GM23248 (cell line): ENCODE measurements around the gene RUNX1. TPM values are rescaled to one million over a fixed set of nuclear protein-coding genes. Genes with fewer than 3 reads are reported as not detected.

ENCODE experiments used
- DNase-seq: peaks from one replicate; pipeline ENCODE4 v3.0.0-alpha.2; 2015
- H2AFZ ChIP-seq: fragments of 200-600 bp; sonication (generic); 2 replicates; pipeline ENCODE4 v1.6.1; 2016; ENCODE audit warnings: antibody characterized with exemption
- H3F3A ChIP-seq: fragments of 200-600 bp; sonication (generic); 2 replicates; pipeline ENCODE4 v1.6.1; 2016; ENCODE audit warnings: mild to moderate bottlenecking, antibody characterized with exemption, mixed run types; ENCODE audit not compliant: insufficient read depth
- H3K27ac ChIP-seq: fragments of 200-600 bp; sonication (generic); 2 replicates; pipeline ENCODE4 v1.5.1; 2016; ENCODE audit warnings: mild to moderate bottlenecking
- H3K27me3 ChIP-seq: fragments of 200-600 bp; sonication (generic); replicated peaks from 2 replicates; pipeline ENCODE4 v1.6.1; 2016; ENCODE audit warnings: mild to moderate bottlenecking; ENCODE audit not compliant: insufficient read depth
- H3K36me3 ChIP-seq: fragments of 200-600 bp; sonication (generic); 2 replicates; pipeline ENCODE4 v1.6.1; 2016; ENCODE audit warnings: low read depth, mild to moderate bottlenecking
- H3K4me1 ChIP-seq: fragments of 200-600 bp; sonication (generic); 2 replicates; pipeline ENCODE4 v1.6.1; 2016; ENCODE audit warnings: mild to moderate bottlenecking; ENCODE audit not compliant: insufficient read depth
- H3K4me2 ChIP-seq: fragments of 200-600 bp; sonication (generic); one replicate; pipeline ENCODE4 v1.6.1; 2016; ENCODE audit warnings: mild to moderate bottlenecking; ENCODE audit not compliant: unreplicated experiment
- H3K4me3 ChIP-seq: fragments of 200-600 bp; sonication (generic); 2 replicates; pipeline ENCODE4 v1.5.1; 2016; ENCODE audit warnings: mild to moderate bottlenecking
- H3K79me2 ChIP-seq: fragments of 200-600 bp; sonication (generic); 2 replicates; pipeline ENCODE4 v1.6.1; 2016; ENCODE audit warnings: mild to moderate bottlenecking; ENCODE audit not compliant: insufficient read depth
- H3K9ac ChIP-seq: fragments of 200-600 bp; sonication (generic); 2 replicates; pipeline ENCODE4 v1.6.1; 2016; ENCODE audit warnings: mild to moderate bottlenecking
- H3K9me2 ChIP-seq: fragments of 200-600 bp; sonication (generic); 2 replicates; pipeline ENCODE4 v1.6.1; 2016; ENCODE audit warnings: mixed run types, mild to moderate bottlenecking, moderate library complexity; ENCODE audit not compliant: insufficient read depth
- H3K9me3 ChIP-seq: fragments of 200-600 bp; sonication (generic); one replicate; pipeline ENCODE4 v1.6.1; 2017; ENCODE audit warnings: low read depth
- H4K20me1 ChIP-seq: fragments of 200-600 bp; sonication (generic); 2 replicates; pipeline ENCODE4 v1.6.0; 2016; ENCODE audit not compliant: insufficient read depth
- EZH2 ChIP-seq: fragments of 200-600 bp; sonication (generic); IDR thresholded peaks from 2 replicates; pipeline ENCODE4 v1.6.1; 2018; ENCODE audit warnings: antibody characterized with exemption, mild to moderate bottlenecking; ENCODE audit not compliant: insufficient read depth, poor library complexity, severe bottlenecking
- EZH2phosphoT487 ChIP-seq: fragments of 200-600 bp; sonication (generic); IDR thresholded peaks from 2 replicates; pipeline ENCODE4 v1.6.1; 2018; ENCODE audit warnings: antibody characterized with exemption, moderate library complexity, mild to moderate bottlenecking, low read depth; ENCODE audit not compliant: insufficient read depth
- WGBS, 2 experiments: methylation state at CpG; one replicate each; pipeline ENCODE4 v1.1.6; 2015 to 2017; ENCODE audit warnings: low lambda C conversion rate in 2 of 2, low coverage in 1 of 2; ENCODE audit errors: missing lambda C conversion rate in 2 of 2; 5-methylcytosine and 5-hydroxymethylcytosine counted together
- in situ Hi-C: fragments of 300-500 bp; cut with MboI; formaldehyde crosslinking; loops from 2 replicates; pipeline ENCODE4 v1.15.0; 2020
- polyA plus RNA-seq: library from polyadenylated mRNA; unstranded; fragments of >200 nt; fragmentation: Nextera tagmentation; extraction: Ambion mirVana; gene quantifications from 2 replicates; pipeline ENCODE4 v1.2.1, GENCODE V29; 2016
- total RNA-seq: library from RNA; depleted of rRNA; stranded (reverse); fragments of >200 nt; shearing (Covaris generic); gene quantifications from 2 replicates; pipeline ENCODE4 v1.2.3, GENCODE V29; 2014

The RUNX1 gene
- total and polyA plus RNA-seq, 2 experiments from 2014 or later = 21.3 to 32.6 TPM

DNA sequence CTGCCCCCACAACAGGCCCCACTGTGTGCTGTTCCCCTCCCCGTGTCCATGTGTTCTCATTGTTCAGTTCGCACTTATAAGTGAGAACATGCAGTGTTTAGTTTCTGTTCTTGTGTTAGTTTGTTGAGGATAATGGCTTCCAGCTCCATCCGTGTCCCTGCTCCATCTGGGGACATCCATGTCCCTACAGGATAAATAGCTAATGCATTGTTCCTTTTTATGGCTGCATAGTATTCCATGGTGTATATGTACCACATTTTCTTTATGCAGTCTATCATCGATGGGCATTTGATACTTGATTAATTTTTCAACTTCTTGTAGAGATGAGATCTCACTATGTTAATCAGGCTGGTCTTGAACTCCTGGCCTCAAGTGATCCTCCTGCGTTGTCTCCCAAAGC, 44.4 kb upstream of the RUNX1 start:
- Histone ChIP-seq H3K27me3 (no peaks in the 10 kb centered on the region), H3K4me3 (no peak overlapping the region), H3K9ac (no peak overlapping the region), H3K36me3 (no peaks in the 10 kb centered on the region), H3K9me3 (no peaks in the 10 kb centered on the region), H2AFZ (no peak overlapping the region), H4K20me1 (no peaks in the 10 kb centered on the region), H3K4me1 (peaks cover 4% of the 10 kb centered on the region; the same call in 1 of the 2 replicates), H3K9me2 (no peaks in the 10 kb centered on the region), H3K79me2 (no peaks in the 10 kb centered on the region), H3K27ac (no peak overlapping the region), H3F3A (peaks cover 7% of the 10 kb centered on the region; the same call in 1 of the 2 replicates), H3K4me2 (no peak overlapping the region)
- in situ Hi-C loops = no loop called here
- DNase-seq = no peak
- 94 to 95% methylated on average over 5 of the region's 5 CpGs for WGBS, 2 experiments
- no peak for TF ChIP-seq EZH2

DNA sequence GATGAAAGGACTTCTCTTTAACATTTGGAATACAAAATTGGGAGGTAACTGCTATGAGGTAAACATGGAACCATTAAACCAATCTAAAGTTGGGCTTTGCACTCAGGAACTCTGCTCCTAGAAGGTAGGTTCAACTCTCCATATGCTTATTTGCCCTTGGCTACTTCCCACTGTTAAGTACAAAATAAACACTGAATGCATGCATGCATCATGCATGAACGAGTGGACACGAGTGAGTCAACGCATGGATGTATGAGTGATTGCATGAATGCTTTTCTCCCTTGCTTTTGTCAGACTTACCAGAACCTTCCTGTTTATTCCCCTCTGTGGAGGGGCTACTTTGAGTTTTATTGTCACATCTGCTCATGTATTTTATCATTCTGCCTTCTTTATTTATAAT, 42.4 kb upstream of the RUNX1 start:
- Histone ChIP-seq H3K79me2 (no peaks in the 10 kb centered on the region), H2AFZ (no peak overlapping the region), H3K27me3 (no peaks in the 10 kb centered on the region), H3K4me3 (no peak overlapping the region), H3K4me2 (no peak overlapping the region), H4K20me1 (no peaks in the 10 kb centered on the region), H3K9me2 (no peaks in the 10 kb centered on the region), H3K9me3 (no peaks in the 10 kb centered on the region), H3F3A (peaks cover 18% of the 10 kb centered on the region; the same call in 1 of the 2 replicates), H3K36me3 (no peaks in the 10 kb centered on the region), H3K4me1 (peaks cover 20% of the 10 kb centered on the region), H3K27ac (no peak overlapping the region), H3K9ac (no peak overlapping the region)
- DNase-seq = no peak
- WGBS, 2 experiments = 98 to 99% methylated on average over 3 of the region's 3 CpGs
- in situ Hi-C loops = no loop called here
- no peak for TF ChIP-seq EZH2phosphoT487
- no peak for TF ChIP-seq EZH2

DNA sequence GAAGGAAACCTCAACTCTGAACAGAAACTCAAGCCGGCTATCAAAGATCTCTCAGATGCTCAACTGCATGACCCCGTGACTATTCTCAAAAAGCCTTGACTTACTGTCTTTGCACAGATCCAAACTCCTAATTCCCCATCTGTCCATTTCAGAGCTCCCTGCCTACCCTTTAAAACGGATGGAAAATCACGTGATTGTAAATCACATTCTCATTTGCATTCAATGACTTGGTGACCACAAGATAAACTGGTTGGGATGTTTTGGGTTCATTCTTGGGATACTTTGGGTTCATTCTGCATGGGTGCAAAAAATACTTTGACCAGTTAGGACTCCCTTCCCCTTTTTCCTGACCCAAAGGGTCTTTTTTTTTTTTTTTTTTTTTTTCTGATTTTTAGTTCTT, 41.3 kb upstream of the RUNX1 start:
- H3K4me3 ChIP-seq = no peak overlapping the region
- TF ChIP-seq EZH2 = no peak
- TF ChIP-seq EZH2phosphoT487 = no peak
- H3K9me2 ChIP-seq = no peaks in the 10 kb centered on the region
- H3K27me3 ChIP-seq = no peaks in the 10 kb centered on the region
- no peak overlapping the region for H2AFZ ChIP-seq
- 69 to 71% methylated on average over 4 of the region's 4 CpGs for WGBS, 2 experiments
- H3F3A ChIP-seq = peaks cover 29% of the 10 kb centered on the region
- H3K9me3 ChIP-seq = no peaks in the 10 kb centered on the region
- no peak for DNase-seq
- in situ Hi-C loops = no loop called here
- H3K27ac ChIP-seq = no peak overlapping the region
- no peak overlapping the region for H3K9ac ChIP-seq
- no peak overlapping the region for H3K4me2 ChIP-seq
- no peaks in the 10 kb centered on the region for H4K20me1 ChIP-seq
- H3K36me3 ChIP-seq = no peaks in the 10 kb centered on the region
- no peaks in the 10 kb centered on the region for H3K79me2 ChIP-seq
- peaks cover 31% of the 10 kb centered on the region for H3K4me1 ChIP-seq

DNA sequence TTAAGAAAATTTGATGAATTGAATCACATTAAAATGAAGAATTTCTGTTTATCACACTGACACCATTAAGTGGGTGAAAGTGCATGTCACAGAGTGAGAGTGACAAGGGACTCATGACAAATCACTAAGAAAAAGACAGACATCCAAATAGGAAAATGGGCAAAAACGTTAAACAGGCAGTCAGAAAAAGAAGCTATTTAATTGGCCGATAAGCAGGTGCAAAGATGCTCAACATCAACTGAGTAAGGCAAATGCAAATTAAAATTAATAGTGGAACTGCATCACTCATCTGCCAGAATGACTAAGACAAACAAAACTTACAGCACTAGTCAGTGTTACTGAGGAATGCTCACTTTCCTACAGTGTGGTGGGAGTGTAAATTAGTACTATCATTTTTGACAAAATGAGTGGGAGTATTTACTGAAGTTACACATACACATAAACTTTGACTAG, 39.2 kb upstream of the RUNX1 start:
- no peak overlapping the region for H3K9ac ChIP-seq
- peaks cover 45% of the 10 kb centered on the region for H3K4me1 ChIP-seq
- no peak overlapping the region for H3K27ac ChIP-seq
- no peak overlapping the region for H3K4me2 ChIP-seq
- in situ Hi-C loops = no loop called here
- H4K20me1 ChIP-seq = no peaks in the 10 kb centered on the region
- DNase-seq = peak; percentile 49
- no peak for TF ChIP-seq EZH2
- TF ChIP-seq EZH2phosphoT487 = no peak
- H3K9me2 ChIP-seq = no peaks in the 10 kb centered on the region
- H3K79me2 ChIP-seq = no peaks in the 10 kb centered on the region
- no peaks in the 10 kb centered on the region for H3K27me3 ChIP-seq
- H2AFZ ChIP-seq = no peak overlapping the region
- H3K9me3 ChIP-seq = no peaks in the 10 kb centered on the region
- 89 to 98% methylated on average over 2 of the region's 2 CpGs for WGBS, 2 experiments
- peaks cover 46% of the 10 kb centered on the region for H3F3A ChIP-seq
- H3K4me3 ChIP-seq = no peak overlapping the region
- no peaks in the 10 kb centered on the region for H3K36me3 ChIP-seq

DNA sequence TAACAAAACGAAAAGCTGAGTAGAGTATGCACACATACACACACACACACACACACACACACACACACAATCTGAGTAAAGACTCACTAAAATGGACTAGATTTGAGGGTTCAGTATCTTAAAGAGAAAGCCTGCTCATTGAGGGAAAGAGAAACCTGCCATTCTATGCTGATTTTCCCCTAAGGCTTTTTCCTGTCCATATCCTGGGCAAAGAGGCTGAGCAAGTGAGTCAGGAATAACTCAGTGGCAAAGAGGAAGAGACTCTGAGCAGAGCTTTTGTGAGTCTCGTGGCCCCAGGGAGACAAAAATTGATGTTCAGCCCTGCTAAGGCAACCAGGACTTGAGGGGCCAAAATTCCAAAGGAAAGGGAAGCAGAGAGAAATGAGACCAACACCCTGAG, 37.3 kb upstream of the RUNX1 start:
- Histone ChIP-seq H2AFZ (peak overlapping the region; percentile 64), H3K9me3 (no peaks in the 10 kb centered on the region), H3F3A (peaks cover 46% of the 10 kb centered on the region), H3K36me3 (no peaks in the 10 kb centered on the region), H3K4me2 (peak overlapping the region; percentile 18), H3K4me3 (no peak overlapping the region), H3K9me2 (no peaks in the 10 kb centered on the region), H3K27me3 (no peaks in the 10 kb centered on the region), H3K79me2 (no peaks in the 10 kb centered on the region), H3K27ac (peak overlapping the region; percentile 66), H4K20me1 (no peaks in the 10 kb centered on the region), H3K4me1 (peaks cover 45% of the 10 kb centered on the region), H3K9ac (peak overlapping the region; percentile 14; the same call in 1 of the 2 replicates)
- DNase-seq = peak; percentile 77
- TF ChIP-seq EZH2 = no peak
- TF ChIP-seq EZH2phosphoT487 = no peak
- in situ Hi-C loops = no loop called here
- 46 to 49% methylated on average over 2 of the region's 2 CpGs for WGBS, 2 experiments
